WTC11 (cell line): Measurements from ENCODE around the gene HOXA9. TPM values are rescaled to one million over a fixed set of nuclear protein-coding genes. Genes with fewer than 3 reads are reported as not detected.
A peak's percentile ranks its signal among the peaks of the same experiment; 100 is the strongest.

Experiments
- ATAC-seq: fragments of 200-7000 bp; cut with Tn5 transposase; 2 replicates; pipeline ENCODE4 v1.10.0; 2021; ENCODE audit warnings: mild to moderate bottlenecking, moderate library complexity
- CTCF ChIA-PET: fragments of 300-600 bp; sonication (Branson Sonifier 250); formaldehyde crosslinking; loops from one replicate; lab custom pipeline; 2021; ENCODE audit warnings: antibody characterized with exemption; lab: Charles Lee
- POLR2A ChIA-PET: fragments of 350-600 bp; sonication (Branson Sonifier 250); formaldehyde crosslinking; loops from one replicate; lab custom pipeline; 2021; ENCODE audit warnings: antibody characterized with exemption; lab: Charles Lee
- DNase-seq: peaks from one replicate; pipeline ENCODE4 v3.0.0; 2021; ENCODE audit warnings: low spot score
- H3K27ac Mint-ChIP-seq: 2 replicates; pipeline ENCODE4 v1.8.0; 2021; ENCODE audit warnings: mixed read lengths
- H3K27me3 Mint-ChIP-seq: 2 replicates; pipeline ENCODE4 v1.8.0; 2021; ENCODE audit warnings: low read depth, mild to moderate bottlenecking, moderate library complexity, mixed read lengths
- H3K36me3 Mint-ChIP-seq: 2 replicates; pipeline ENCODE4 v1.8.0; 2021; ENCODE audit warnings: mixed read lengths
- H3K4me1 Mint-ChIP-seq: 2 replicates; pipeline ENCODE4 v1.8.0; 2022; ENCODE audit warnings: mixed read lengths
- H3K4me3 Mint-ChIP-seq: 2 replicates; pipeline ENCODE4 v1.8.0; 2021; ENCODE audit warnings: mild to moderate bottlenecking, moderate library complexity, mixed read lengths
- H3K9me3 Mint-ChIP-seq: 2 replicates; pipeline ENCODE4 v1.8.0; 2021; ENCODE audit warnings: mixed read lengths
- ARID4B ChIP-seq: sonication (generic); formaldehyde crosslinking; IDR thresholded peaks from 2 replicates; pipeline ENCODE4 v1.8.0; 2023; ENCODE audit warnings: missing genetic modification reagents, mild to moderate bottlenecking, borderline replicate concordance
- CDX4 ChIP-seq: fragments of 250-450 bp; sonication (Bioruptor Pico); IDR thresholded peaks from 2 replicates; pipeline ENCODE4 v1.9.0; 2021; ENCODE audit warnings: moderate library complexity, mild to moderate bottlenecking, inconsistent platforms, borderline replicate concordance
- ETV6 ChIP-seq: sonication (generic); formaldehyde crosslinking; IDR thresholded peaks from 2 replicates; pipeline ENCODE4 v1.8.1; 2022; ENCODE audit warnings: mild to moderate bottlenecking, missing genetic modification reagents
- FOXP1 ChIP-seq: sonication (generic); formaldehyde crosslinking; IDR thresholded peaks from 2 replicates; pipeline ENCODE4 v1.8.0; 2022; ENCODE audit warnings: missing genetic modification reagents, mild to moderate bottlenecking, moderate library complexity, borderline replicate concordance
- HMGA2 ChIP-seq: fragments of 250-450 bp; sonication (Bioruptor Pico); IDR thresholded peaks from 2 replicates; pipeline ENCODE4 v1.4.0; 2021; ENCODE audit warnings: mild to moderate bottlenecking, moderate library complexity
- IRF1 ChIP-seq: sonication (generic); formaldehyde crosslinking; IDR thresholded peaks from 2 replicates; pipeline ENCODE4 v1.8.0; 2023; ENCODE audit warnings: missing genetic modification reagents
- KAT7 ChIP-seq: sonication (generic); formaldehyde crosslinking; IDR thresholded peaks from 2 replicates; pipeline ENCODE4 v1.8.1; 2023; ENCODE audit warnings: missing genetic modification reagents, mild to moderate bottlenecking, borderline replicate concordance
- OVOL2 ChIP-seq: fragments of 250-450 bp; sonication (Bioruptor Pico); IDR thresholded peaks from 2 replicates; pipeline ENCODE4 v1.9.0; 2021; ENCODE audit warnings: mild to moderate bottlenecking, borderline replicate concordance
- RELA ChIP-seq: sonication (generic); formaldehyde crosslinking; IDR thresholded peaks from 2 replicates; pipeline ENCODE4 v1.8.1; 2022; ENCODE audit warnings: missing genetic modification reagents, mild to moderate bottlenecking, borderline replicate concordance
- SP1 ChIP-seq: sonication (generic); formaldehyde crosslinking; conservative IDR thresholded peaks from 2 replicates; pipeline ENCODE4 v1.8.1; 2022; ENCODE audit warnings: missing genetic modification reagents
- USF2 ChIP-seq: sonication (generic); formaldehyde crosslinking; IDR thresholded peaks from 2 replicates; pipeline ENCODE4 v1.8.1; 2023; ENCODE audit warnings: mild to moderate bottlenecking, missing genetic modification reagents, moderate library complexity
- ZNF121 ChIP-seq: sonication (generic); formaldehyde crosslinking; IDR thresholded peaks from 2 replicates; pipeline ENCODE4 v1.8.0; 2023; ENCODE audit warnings: missing genetic modification reagents
- ZNF138 ChIP-seq: sonication (generic); formaldehyde crosslinking; conservative IDR thresholded peaks from 2 replicates; pipeline ENCODE4 v1.8.1; 2022; ENCODE audit warnings: mild to moderate bottlenecking, moderate library complexity, missing genetic modification reagents
- ZNF219 ChIP-seq: sonication (generic); formaldehyde crosslinking; IDR thresholded peaks from 2 replicates; pipeline ENCODE4 v1.8.0; 2023; ENCODE audit warnings: missing genetic modification reagents, mild to moderate bottlenecking, borderline replicate concordance
- ZNF263 ChIP-seq: sonication (generic); formaldehyde crosslinking; IDR thresholded peaks from 2 replicates; pipeline ENCODE4 v1.8.1; 2022; ENCODE audit warnings: low read depth, mild to moderate bottlenecking, moderate library complexity, missing genetic modification reagents
- ZNF532 ChIP-seq: fragments of 250-450 bp; sonication (Bioruptor Pico); IDR thresholded peaks from 2 replicates; pipeline ENCODE4 v1.9.0; 2021; ENCODE audit warnings: mild to moderate bottlenecking, borderline replicate concordance
- ZNF671 ChIP-seq: fragments of 250-450 bp; sonication (Bioruptor Pico); IDR thresholded peaks from 2 replicates; pipeline ENCODE4 v1.8.0; 2021; ENCODE audit warnings: mild to moderate bottlenecking
- total RNA-seq: library from RNA; stranded (reverse); gene quantifications from 3 replicates; pipeline ENCODE4 v1.2.3, GENCODE V29; 2021

HOXA9 gene
- total RNA-seq, 1 experiment from 2014 or later: not detected

- no peak overlapping the region for H3K27ac Mint-ChIP-seq
- no peaks in the 10 kb centered on the region for H3K36me3 Mint-ChIP-seq
- no peak overlapping the region for H3K4me3 Mint-ChIP-seq
- peaks cover 99% of the 10 kb centered on the region for H3K27me3 Mint-ChIP-seq
- ChIA-PET CTCF (interaction anchor here (0.6 to 2.3 kb wide), 7 partner anchors 9 to 78 kb away, joined by 3 to 6 read pairs (median 4); partner anchors contain the start of genes HOXA11 and HOXA9), POLR2A (interaction anchor here (0.8 kb wide), 1 partner anchor 29 kb away, joined by 3 read pairs; no protein-coding TSS in a partner anchor)
- H3K4me1 Mint-ChIP-seq: peaks cover 27% of the 10 kb centered on the region
- no peak for DNase-seq
- no peaks in the 10 kb centered on the region for H3K9me3 Mint-ChIP-seq
- TF ChIP-seq ZNF532 (CRISPR knock-in tag) (no peak), KAT7 (CRISPR knock-in tag) (no peak), ZNF219 (CRISPR knock-in tag) (no peak), RELA (CRISPR knock-in tag) (no peak), ZNF138 (CRISPR knock-in tag) (no peak), ZNF671 (no peak), ZNF263 (CRISPR knock-in tag) (no peak), USF2 (CRISPR knock-in tag) (no peak), IRF1 (CRISPR knock-in tag) (no peak), ARID4B (CRISPR knock-in tag) (no peak), HMGA2 (CRISPR knock-in tag) (no peak), FOXP1 (CRISPR knock-in tag) (no peak), SP1 (CRISPR knock-in tag) (no peak), OVOL2 (CRISPR knock-in tag) (no peak), ETV6 (no peak), CDX4 (no peak), ZNF121 (CRISPR knock-in tag) (no peak)
- TF ChIP-seq, all 79 proteins: peak for 0
- peak; percentile 2; the same call in 1 of the 2 replicates for ATAC-seq
These were observed 10.5 kb upstream of the HOXA9 start for GRCh38 chr7:27175626-27176523.
